Uterus (tissue), 4 donors: ENCODE measurements around the gene ST6GALNAC2. TPM values are rescaled to one million over a fixed set of nuclear protein-coding genes. Genes with fewer than 3 reads are reported as not detected.
"Not testable (repeated sequence)": the region's sequence is repeated elsewhere in the genome, so short reads cannot be mapped to it uniquely, and the experiment has no call there.

Experiments
- DNase-seq, 2 donors: peaks; one replicate each; pipeline ENCODE4 v3.0.0-alpha.2; 2019 to 2020
- H3K27ac ChIP-seq, 2 donors: fragments of 200-600 bp; sonication (generic); 1 replicate in 1 of 2; 2 replicates in 1 of 2; pipeline ENCODE4 v1.5.1; 2016 to 2018
- H3K27me3 ChIP-seq, 2 donors: fragments of 200-600 bp; sonication (generic); one replicate each; pipeline ENCODE4 v1.5.1; 2018 to 2019; ENCODE audit warnings: control low read depth in 1 of 2
- H3K36me3 ChIP-seq, 2 donors: fragments of 200-600 bp; sonication (generic); one replicate each; pipeline ENCODE4 v1.5.1; 2019; ENCODE audit warnings: control low read depth in 1 of 2
- H3K4me1 ChIP-seq, 2 donors: fragments of 200-600 bp; sonication (generic); one replicate each; pipeline ENCODE4 v1.5.1; 2018 to 2019; ENCODE audit warnings: control low read depth in 1 of 2
- H3K4me3 ChIP-seq, 2 donors: fragments of 200-600 bp; sonication (generic); 1 replicate in 1 of 2; 2 replicates in 1 of 2; pipeline ENCODE4 v1.5.1; 2018 to 2019; ENCODE audit warnings: mild to moderate bottlenecking in 1 of 2
- H3K9me3 ChIP-seq, 2 donors: fragments of 200-600 bp; sonication (generic); one replicate each; pipeline ENCODE4 v1.5.1; 2019; ENCODE audit warnings: control low read depth in 1 of 2
- POLR2A ChIP-seq, 2 donors: fragments of 450-650 bp; IDR thresholded peaks; one replicate each; pipeline ENCODE4 v1.6.1; 2016; ENCODE audit warnings: antibody characterized with exemption in 2 of 2, mild to moderate bottlenecking in 1 of 2, moderate library complexity in 1 of 2
- intact Hi-C: fragments of 100-400 bp; cut with DNase I; formaldehyde crosslinking; loops from one replicate; pipeline ENCODE4 v1.15.1; 2023; ENCODE audit warnings: low total_unique reads
- total RNA-seq, 4 donors: library from RNA; depleted of rRNA in 3 of 4; stranded (reverse); fragments of >200 nt in 3 of 4; gene quantifications; one replicate each; pipeline versions ENCODE4 v1.1.0 to v1.2.4, GENCODE V29; 2014 to 2023
- TF ChIP-seq, protein P1 (sequence below), 4 experiments: fragments of 200-600 bp in 2 of 4; fragments of 450-650 bp in 2 of 4; sonication (generic) in 2 of 4; IDR thresholded peaks; one replicate each; pipeline ENCODE4 v1.5.1; 2016 to 2019; ENCODE audit warnings: antibody characterized with exemption in 4 of 4, mild to moderate bottlenecking in 2 of 4, moderate library complexity in 1 of 4
- donor health status: DM: yes; HTN: yes; CAD: no.

The ST6GALNAC2 gene
- total RNA-seq, 4 donors from 2014 or later, result 0.59 to 9.5 (median 5.3) TPM; not detected in 1

- Histone ChIP-seq H3K27me3 (no peaks in the 10 kb centered on the region), H3K27ac (peak overlapping the region; percentile 57 to 71), H3K36me3 (no peaks in the 10 kb centered on the region), H3K4me3 (no peak overlapping the region), H3K4me1 (peaks cover 5 to 13% of the 10 kb centered on the region in 2 donors), H3K9me3 (no peaks in the 10 kb centered on the region)
- intact Hi-C loops, result no loop called here
- TF ChIP-seq, protein P1, sequence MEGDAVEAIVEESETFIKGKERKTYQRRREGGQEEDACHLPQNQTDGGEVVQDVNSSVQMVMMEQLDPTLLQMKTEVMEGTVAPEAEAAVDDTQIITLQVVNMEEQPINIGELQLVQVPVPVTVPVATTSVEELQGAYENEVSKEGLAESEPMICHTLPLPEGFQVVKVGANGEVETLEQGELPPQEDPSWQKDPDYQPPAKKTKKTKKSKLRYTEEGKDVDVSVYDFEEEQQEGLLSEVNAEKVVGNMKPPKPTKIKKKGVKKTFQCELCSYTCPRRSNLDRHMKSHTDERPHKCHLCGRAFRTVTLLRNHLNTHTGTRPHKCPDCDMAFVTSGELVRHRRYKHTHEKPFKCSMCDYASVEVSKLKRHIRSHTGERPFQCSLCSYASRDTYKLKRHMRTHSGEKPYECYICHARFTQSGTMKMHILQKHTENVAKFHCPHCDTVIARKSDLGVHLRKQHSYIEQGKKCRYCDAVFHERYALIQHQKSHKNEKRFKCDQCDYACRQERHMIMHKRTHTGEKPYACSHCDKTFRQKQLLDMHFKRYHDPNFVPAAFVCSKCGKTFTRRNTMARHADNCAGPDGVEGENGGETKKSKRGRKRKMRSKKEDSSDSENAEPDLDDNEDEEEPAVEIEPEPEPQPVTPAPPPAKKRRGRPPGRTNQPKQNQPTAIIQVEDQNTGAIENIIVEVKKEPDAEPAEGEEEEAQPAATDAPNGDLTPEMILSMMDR (IDR thresholded peaks at IDR 0.05), result no peak
- no peak for TF ChIP-seq POLR2A (IDR thresholded peaks at IDR 0.05)
- no peak for DNase-seq
Observed at GRCh38 chr17:76560877-76561221, 24.8 kb downstream of the ST6GALNAC2 start.

DNA sequence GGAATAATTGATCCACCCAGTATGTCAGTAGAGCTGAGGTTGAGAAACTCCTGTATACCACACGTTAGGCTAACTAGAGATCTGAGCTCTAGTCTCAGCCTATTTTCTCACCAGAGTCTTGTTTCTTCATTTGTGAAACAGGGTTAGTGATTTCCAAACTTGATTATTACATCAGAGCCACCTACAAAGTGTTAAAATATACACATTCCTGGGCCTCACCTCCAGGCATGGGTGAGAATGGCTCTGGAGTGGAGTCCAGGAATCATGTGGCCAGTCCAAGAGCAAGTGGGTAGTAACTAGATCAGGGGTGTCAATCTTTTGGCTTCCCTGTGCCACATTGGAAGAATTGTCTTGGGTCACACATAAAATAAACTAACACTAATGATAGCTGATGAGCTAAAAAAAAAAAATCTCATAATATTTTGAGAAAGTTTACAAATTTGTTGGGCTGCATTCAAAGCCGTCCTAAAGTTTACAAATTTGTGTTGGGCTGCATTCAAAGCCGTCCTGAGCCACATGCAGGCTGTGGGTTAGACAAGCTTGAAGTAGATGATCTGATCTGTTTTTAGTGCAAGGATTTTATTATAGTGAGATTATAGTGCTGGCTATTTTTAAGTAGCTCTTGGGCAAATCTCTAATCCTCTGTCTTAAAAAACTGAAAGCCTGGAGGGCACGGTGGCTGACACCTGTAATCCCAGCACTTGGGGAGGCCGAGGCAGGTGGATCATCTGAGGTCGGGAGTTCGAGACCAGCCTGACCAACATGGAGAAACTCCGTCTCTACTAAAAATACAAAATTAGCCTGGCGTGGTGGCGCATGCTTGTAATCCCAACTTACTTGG, 25.4 kb downstream of the ST6GALNAC2 start:
- H3K9me3 ChIP-seq, result no peaks in the 10 kb centered on the region
- peaks cover 5 to 13% of the 10 kb centered on the region in 2 donors for H3K4me1 ChIP-seq
- TF ChIP-seq, protein P1 (IDR thresholded peaks at IDR 0.05), result no peak
- TF ChIP-seq POLR2A (IDR thresholded peaks at IDR 0.05), result no peak
- no peaks in the 10 kb centered on the region for H3K27me3 ChIP-seq
- H3K27ac ChIP-seq, result peak overlapping the region; percentile 57 to 71
- no peak for DNase-seq
- intact Hi-C loops, result no loop called here
- H3K4me3 ChIP-seq, result no peak overlapping the region
- no peaks in the 10 kb centered on the region for H3K36me3 ChIP-seq

DNA sequence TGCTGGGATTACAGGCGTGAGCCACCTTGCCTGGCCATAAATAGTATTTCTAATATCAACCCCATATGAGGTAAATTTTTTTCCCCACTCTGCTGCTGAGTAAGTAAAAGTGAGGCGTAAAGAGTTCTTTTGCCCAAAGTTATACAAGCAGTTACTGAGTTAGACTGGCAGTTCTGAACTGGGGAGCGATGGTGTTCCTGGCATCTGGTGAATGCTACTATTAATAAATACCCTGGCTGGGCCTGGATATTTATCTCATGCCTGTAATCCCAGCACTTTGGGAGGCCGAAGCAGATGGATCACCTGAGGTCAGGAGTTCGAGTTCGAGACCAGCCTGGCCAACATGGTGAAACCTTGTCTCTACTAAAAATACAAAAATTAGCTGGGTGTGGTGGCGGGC, 26.2 kb downstream of the ST6GALNAC2 start:
- H3K4me3 ChIP-seq, DNase-seq, H3K27me3 ChIP-seq, H3K36me3 ChIP-seq, H3K9me3 ChIP-seq: not testable (repeated sequence)
- Histone ChIP-seq H3K27ac (peak overlapping the region in 1 of 2 donors; percentile 6), H3K4me1 (peaks cover 5 to 13% of the 10 kb centered on the region in 2 donors)
- intact Hi-C loops, result loop anchor here (10.0 kb wide), 1 partner anchor 155 kb away; the partner anchor contains the start of gene MXRA7

DNA sequence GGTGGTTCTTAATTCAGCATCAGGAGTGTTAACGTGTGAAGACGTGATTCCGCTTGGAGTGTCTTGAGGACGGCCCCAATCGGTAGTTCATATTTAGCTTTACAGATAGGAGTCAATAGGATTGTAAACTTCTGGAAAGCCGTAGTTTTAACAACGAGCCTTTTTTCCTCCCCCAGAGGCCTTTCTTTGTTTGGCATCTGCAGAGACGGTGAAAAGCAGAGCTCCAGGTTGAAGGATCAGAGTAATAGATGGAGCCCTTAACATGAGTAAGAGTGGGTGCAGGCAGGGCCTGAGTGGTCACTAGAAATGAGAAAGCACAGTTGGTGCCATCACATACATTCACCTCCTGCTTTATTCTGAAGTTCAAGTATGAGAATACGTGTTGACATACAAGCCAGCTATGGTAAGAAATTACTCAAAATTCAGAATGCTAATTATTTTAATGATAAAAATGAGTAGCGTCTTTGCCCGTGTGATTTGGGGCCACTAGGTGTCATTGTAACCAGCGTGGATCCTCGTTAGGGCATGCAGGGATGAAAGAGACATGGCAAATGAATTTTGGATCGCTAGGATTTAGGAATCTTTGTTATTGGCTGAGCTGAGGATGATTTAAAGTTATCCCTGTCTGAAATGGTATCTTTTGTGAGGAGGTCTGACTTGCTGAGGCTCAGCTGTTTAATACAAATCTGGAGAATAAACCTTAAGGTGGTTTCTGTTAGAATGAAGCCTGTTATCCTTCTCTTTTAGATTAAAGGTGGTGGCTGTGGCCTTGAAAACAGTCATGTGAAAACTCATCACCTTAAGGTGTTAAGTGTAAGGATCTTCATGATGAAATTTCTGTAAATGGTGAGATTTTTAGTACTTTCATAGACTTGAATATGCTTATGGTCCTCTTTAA, 27.2 kb downstream of the ST6GALNAC2 start:
- DNase-seq, result no peak
- TF ChIP-seq, protein P1 (IDR thresholded peaks at IDR 0.05), result peak; percentile 27 to 47 (median 38)
- TF ChIP-seq POLR2A (IDR thresholded peaks at IDR 0.05), result no peak
- peaks cover 5 to 13% of the 10 kb centered on the region in 2 donors for H3K4me1 ChIP-seq
- no peaks in the 10 kb centered on the region for H3K36me3 ChIP-seq
- no peaks in the 10 kb centered on the region for H3K9me3 ChIP-seq
- no peaks in the 10 kb centered on the region for H3K27me3 ChIP-seq
- intact Hi-C loops, result loop anchor here (10.0 kb wide), 1 partner anchor 156 kb away; the partner anchor contains the start of gene MXRA7
- H3K4me3 ChIP-seq, result peak overlapping the region; percentile 67 to 77
- peak overlapping the region; percentile 83 to 87 for H3K27ac ChIP-seq

DNA sequence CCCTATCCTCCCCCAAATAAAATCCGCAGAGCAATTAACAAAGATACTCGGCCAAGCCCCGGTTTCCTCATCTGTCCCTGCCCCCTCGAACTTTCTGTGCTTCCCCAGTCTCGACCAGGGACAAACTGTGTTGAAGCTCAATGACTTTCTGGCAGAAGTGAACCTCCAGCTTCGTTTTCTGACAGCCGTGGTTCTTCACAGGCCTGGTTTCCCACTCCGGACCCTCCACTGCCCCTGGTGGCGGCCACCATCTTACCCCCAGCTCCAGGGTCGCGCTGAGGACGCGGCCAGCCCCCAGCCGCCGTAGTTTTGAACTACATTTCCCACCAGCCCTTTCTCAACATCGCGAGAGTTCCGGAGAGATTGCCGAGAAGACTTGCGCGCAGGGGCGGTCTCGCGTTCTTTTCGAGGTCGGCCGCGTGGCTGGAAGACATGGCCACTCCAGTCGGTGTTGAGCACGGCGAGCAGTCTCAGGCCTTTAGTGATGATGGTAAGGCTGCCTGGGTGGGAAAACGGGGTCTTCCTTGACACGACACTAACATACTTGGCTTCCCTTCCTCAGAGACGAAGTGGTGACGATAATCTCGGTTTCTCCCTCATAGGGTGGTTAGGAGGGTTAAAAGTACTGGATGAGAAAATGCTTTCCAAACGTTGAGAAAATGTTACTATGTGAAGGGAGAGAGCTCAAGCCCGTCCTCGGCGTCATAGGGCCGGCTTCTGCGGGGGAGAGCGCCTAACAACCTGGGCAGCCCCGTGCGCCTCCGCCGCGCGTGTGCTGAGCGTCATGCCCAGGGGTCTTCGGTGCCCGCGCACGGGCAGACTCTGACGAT, 28.1 kb downstream of the ST6GALNAC2 start:
- Histone ChIP-seq H3K27me3 (no peaks in the 10 kb centered on the region), H3K27ac (peak overlapping the region; percentile 83 to 87), H3K4me1 (peaks cover 5 to 13% of the 10 kb centered on the region in 2 donors), H3K36me3 (no peaks in the 10 kb centered on the region), H3K4me3 (peak overlapping the region; percentile 67 to 77), H3K9me3 (no peaks in the 10 kb centered on the region)
- intact Hi-C loops, result loop anchor here (10.0 kb wide), 1 partner anchor 157 kb away; the partner anchor contains the start of gene MXRA7
- peak; percentile 93 to 95 for DNase-seq
- TF ChIP-seq, protein P1 (IDR thresholded peaks at IDR 0.05), result peak; percentile 32 to 70 (median 41)
- TF ChIP-seq POLR2A (IDR thresholded peaks at IDR 0.05), result peak; percentile 73 to 78
